PC-3 (cell line): Measurements from ENCODE around the gene CPVL.

ENCODE experiments used
- EZH2 ChIP-seq: fragments of 300-600 bp; sonication (generic); IDR thresholded peaks from one replicate; pipeline ENCODE4 v1.6.1; 2017; ENCODE audit warnings: antibody characterized with exemption, mild to moderate bottlenecking, low read length; ENCODE audit not compliant: unreplicated experiment
- TF ChIP-seq, protein P1 (sequence below): fragments of 300-600 bp; sonication (generic); conservative IDR thresholded peaks from 2 replicates; pipeline ENCODE4 v1.5.1; 2017; ENCODE audit warnings: antibody characterized with exemption, low read depth, mild to moderate bottlenecking, low read length

- TF ChIP-seq, protein P1, sequence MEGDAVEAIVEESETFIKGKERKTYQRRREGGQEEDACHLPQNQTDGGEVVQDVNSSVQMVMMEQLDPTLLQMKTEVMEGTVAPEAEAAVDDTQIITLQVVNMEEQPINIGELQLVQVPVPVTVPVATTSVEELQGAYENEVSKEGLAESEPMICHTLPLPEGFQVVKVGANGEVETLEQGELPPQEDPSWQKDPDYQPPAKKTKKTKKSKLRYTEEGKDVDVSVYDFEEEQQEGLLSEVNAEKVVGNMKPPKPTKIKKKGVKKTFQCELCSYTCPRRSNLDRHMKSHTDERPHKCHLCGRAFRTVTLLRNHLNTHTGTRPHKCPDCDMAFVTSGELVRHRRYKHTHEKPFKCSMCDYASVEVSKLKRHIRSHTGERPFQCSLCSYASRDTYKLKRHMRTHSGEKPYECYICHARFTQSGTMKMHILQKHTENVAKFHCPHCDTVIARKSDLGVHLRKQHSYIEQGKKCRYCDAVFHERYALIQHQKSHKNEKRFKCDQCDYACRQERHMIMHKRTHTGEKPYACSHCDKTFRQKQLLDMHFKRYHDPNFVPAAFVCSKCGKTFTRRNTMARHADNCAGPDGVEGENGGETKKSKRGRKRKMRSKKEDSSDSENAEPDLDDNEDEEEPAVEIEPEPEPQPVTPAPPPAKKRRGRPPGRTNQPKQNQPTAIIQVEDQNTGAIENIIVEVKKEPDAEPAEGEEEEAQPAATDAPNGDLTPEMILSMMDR: no peak
- TF ChIP-seq EZH2: no peak
These were observed 46.0 kb upstream of the CPVL start for GRCh38 chr7:29192323-29192722.
